GM21447 (cell line): ENCODE data around the gene B4GALNT3.

Source experiments
- ATAC-seq: cut with Tn5 transposase; IDR thresholded peaks from one replicate; pipeline ENCODE4 v1.9.1; 2021; ENCODE audit not compliant: unreplicated experiment

B4GALNT3 gene

GRCh38 chr12:556498-556897 lies 96.8 kb downstream of the B4GALNT3 start:
- no peak for ATAC-seq

- no peak for ATAC-seq
These were observed 98.8 kb downstream of the B4GALNT3 start for GRCh38 chr12:558580-558979.

- no peak for ATAC-seq
These were observed 99.6 kb downstream of the B4GALNT3 start for GRCh38 chr12:559208-559905.

GRCh38 chr12:559906-560455 lies 100.2 kb downstream of the B4GALNT3 start:
- no peak for ATAC-seq

- ATAC-seq: no peak
These were observed 101.1 kb downstream of the B4GALNT3 start for GRCh38 chr12:560691-561390.

GRCh38 chr12:561391-561705 lies 101.6 kb downstream of the B4GALNT3 start:
- ATAC-seq: no peak

- no peak for ATAC-seq
These were observed 102.3 kb downstream of the B4GALNT3 start for GRCh38 chr12:561908-562593.

GRCh38 chr12:562634-563033 lies 102.9 kb downstream of the B4GALNT3 start:
- no peak for ATAC-seq

- no peak for ATAC-seq
These were observed 103.6 kb downstream of the B4GALNT3 start for GRCh38 chr12:563250-563781.

- no peak for ATAC-seq
These were observed 104.1 kb downstream of the B4GALNT3 start for GRCh38 chr12:563787-564298.

GRCh38 chr12:565161-565560 lies 105.4 kb downstream of the B4GALNT3 start:
- no peak for ATAC-seq

GRCh38 chr12:565589-566105 lies 105.9 kb downstream of the B4GALNT3 start:
- ATAC-seq: no peak

- ATAC-seq: no peak
These were observed 108.7 kb downstream of the B4GALNT3 start for GRCh38 chr12:568486-568885.

GRCh38 chr12:569091-569676 lies 109.4 kb downstream of the B4GALNT3 start:
- ATAC-seq: no peak

GRCh38 chr12:569803-570434 lies 110.2 kb downstream of the B4GALNT3 start:
- no peak for ATAC-seq

- ATAC-seq: no peak
These were observed 110.7 kb downstream of the B4GALNT3 start for GRCh38 chr12:570435-570920.

- ATAC-seq: no peak
These were observed 111.4 kb downstream of the B4GALNT3 start for GRCh38 chr12:570921-571794.

GRCh38 chr12:571795-572531 lies 112.2 kb downstream of the B4GALNT3 start:
- no peak for ATAC-seq

GRCh38 chr12:572532-572899 lies 112.8 kb downstream of the B4GALNT3 start:
- no peak for ATAC-seq
